ENCODE results near the gene CNOT10.

The CNOT10 gene

GRCh38 chr3:32684800-32685542 is at the start of gene CNOT10:
Gene CNOT10, plus strand, starts transcription at chr3:32685188. Its CDS starts 273 bp downstream, at chr3:32685461.
- Histone ChIP-seq H3K9me3 (ENCODE audit: control insufficient read depth, insufficient read depth, low read length) (no peaks in the 10 kb centered on the region), H4K20me1 (ENCODE audit: control insufficient read depth, insufficient read depth, low read depth, low read length) (peaks cover 12% of the 10 kb centered on the region; the same call in 1 of the 2 replicates), H3K79me2 (ENCODE audit: control insufficient read depth, low read length) (peaks cover 49% of the 10 kb centered on the region), H3K9me2 (replicated peaks; ENCODE audit: control insufficient read depth, low read length) (no peaks in the 10 kb centered on the region), H3K4me1 (ENCODE audit: control insufficient read depth, low read length) (peaks cover 26% of the 10 kb centered on the region), H3K27ac (ENCODE audit: low read depth, low read length) (peak within 1 kb of the TSS; percentile 61), H3K27me3 (ENCODE audit: control insufficient read depth, low read length) (no peaks in the 10 kb centered on the region), H3K36me3 (ENCODE audit: control insufficient read depth, low read length) (peaks cover 33% of the 10 kb centered on the region), H3K4me2 (ENCODE audit: low read length) (peak within 1 kb of the TSS; percentile 71), H3F3A (ENCODE audit: control insufficient read depth, insufficient read depth) (peaks cover 4% of the 10 kb centered on the region; the same call in 1 of the 2 replicates), H3K4me3 (ENCODE audit: low read length) (peak within 1 kb of the TSS; percentile 93)
- TF ChIP-seq EZH2phosphoT487 (IDR thresholded peaks at IDR 0.05; ENCODE audit: borderline replicate concordance, low read length), result no peak
- TF ChIP-seq, protein P1, sequence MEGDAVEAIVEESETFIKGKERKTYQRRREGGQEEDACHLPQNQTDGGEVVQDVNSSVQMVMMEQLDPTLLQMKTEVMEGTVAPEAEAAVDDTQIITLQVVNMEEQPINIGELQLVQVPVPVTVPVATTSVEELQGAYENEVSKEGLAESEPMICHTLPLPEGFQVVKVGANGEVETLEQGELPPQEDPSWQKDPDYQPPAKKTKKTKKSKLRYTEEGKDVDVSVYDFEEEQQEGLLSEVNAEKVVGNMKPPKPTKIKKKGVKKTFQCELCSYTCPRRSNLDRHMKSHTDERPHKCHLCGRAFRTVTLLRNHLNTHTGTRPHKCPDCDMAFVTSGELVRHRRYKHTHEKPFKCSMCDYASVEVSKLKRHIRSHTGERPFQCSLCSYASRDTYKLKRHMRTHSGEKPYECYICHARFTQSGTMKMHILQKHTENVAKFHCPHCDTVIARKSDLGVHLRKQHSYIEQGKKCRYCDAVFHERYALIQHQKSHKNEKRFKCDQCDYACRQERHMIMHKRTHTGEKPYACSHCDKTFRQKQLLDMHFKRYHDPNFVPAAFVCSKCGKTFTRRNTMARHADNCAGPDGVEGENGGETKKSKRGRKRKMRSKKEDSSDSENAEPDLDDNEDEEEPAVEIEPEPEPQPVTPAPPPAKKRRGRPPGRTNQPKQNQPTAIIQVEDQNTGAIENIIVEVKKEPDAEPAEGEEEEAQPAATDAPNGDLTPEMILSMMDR (IDR thresholded peaks at IDR 0.05; ENCODE audit: low read depth, low read length, poor library complexity, severe bottlenecking), result no peak

DNA sequence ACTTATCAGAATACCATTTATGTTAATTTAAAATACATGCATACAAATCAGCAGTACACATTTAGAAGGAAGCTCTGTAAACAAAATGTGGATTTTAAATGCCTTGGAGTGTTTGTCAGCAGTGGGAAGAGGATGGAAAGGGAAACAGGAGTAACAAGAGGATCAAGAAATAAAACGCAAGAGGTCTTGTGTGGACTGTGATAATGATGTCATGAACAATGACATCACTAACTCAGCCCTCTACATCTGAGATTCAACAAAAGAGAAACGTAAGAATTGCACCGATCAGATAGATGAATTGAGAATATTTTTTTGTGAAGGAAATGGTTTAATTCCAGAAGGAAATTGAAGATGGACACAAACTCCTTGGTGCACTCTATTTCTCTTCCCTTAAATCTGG is 44.0 kb upstream of the CNOT10 start:
- TF ChIP-seq, protein P1 (IDR thresholded peaks at IDR 0.05; ENCODE audit: low read depth, low read length, poor library complexity, severe bottlenecking), result no peak
- no peak for TF ChIP-seq EZH2phosphoT487 (IDR thresholded peaks at IDR 0.05; ENCODE audit: borderline replicate concordance, low read length)
- peaks cover 3% of the 10 kb centered on the region; the same call in 1 of the 2 replicates for H3K27me3 ChIP-seq (ENCODE audit: control insufficient read depth, low read length)

DNA sequence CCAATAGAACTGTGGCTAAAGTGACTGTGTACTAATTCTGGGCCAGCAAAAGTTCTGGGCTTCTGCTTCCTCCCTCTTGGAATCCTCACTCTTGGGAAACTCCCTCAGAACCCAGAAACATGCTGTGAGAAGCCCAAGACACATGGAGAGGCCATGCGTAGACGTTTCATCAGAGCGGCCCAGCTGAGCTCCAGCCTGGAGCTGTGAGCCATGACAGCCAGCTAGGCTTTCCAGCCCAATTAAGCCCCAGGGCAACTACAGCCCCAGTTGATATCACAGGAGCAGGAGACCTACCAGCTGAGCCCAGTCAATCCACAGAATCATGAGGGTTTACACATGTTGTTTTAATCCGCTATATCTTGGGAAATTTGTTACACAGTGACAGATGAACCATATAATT is 43.6 kb upstream of the CNOT10 start:
- H3K36me3 ChIP-seq (ENCODE audit: control insufficient read depth, low read length), result no peaks in the 10 kb centered on the region
- no peak overlapping the region for H3K27ac ChIP-seq (ENCODE audit: low read depth, low read length)
- no peaks in the 10 kb centered on the region for H4K20me1 ChIP-seq (ENCODE audit: control insufficient read depth, insufficient read depth, low read depth, low read length)
- TF ChIP-seq, protein P1 (IDR thresholded peaks at IDR 0.05; ENCODE audit: low read depth, low read length, poor library complexity, severe bottlenecking), result no peak
- no peak for TF ChIP-seq EZH2phosphoT487 (IDR thresholded peaks at IDR 0.05; ENCODE audit: borderline replicate concordance, low read length)
- H3K79me2 ChIP-seq (ENCODE audit: control insufficient read depth, low read length), result no peaks in the 10 kb centered on the region
- no peaks in the 10 kb centered on the region for H3K9me3 ChIP-seq (ENCODE audit: control insufficient read depth, insufficient read depth, low read length)
- no peaks in the 10 kb centered on the region for H3F3A ChIP-seq (ENCODE audit: control insufficient read depth, insufficient read depth)
- no peak overlapping the region for H3K4me3 ChIP-seq (ENCODE audit: low read length)
- H3K9me2 ChIP-seq (replicated peaks; ENCODE audit: control insufficient read depth, low read length), result no peaks in the 10 kb centered on the region
- H3K4me1 ChIP-seq (ENCODE audit: control insufficient read depth, low read length), result no peaks in the 10 kb centered on the region
- H3K4me2 ChIP-seq (ENCODE audit: low read length), result no peak overlapping the region
- H3K27me3 ChIP-seq (ENCODE audit: control insufficient read depth, low read length), result peaks cover 3% of the 10 kb centered on the region; the same call in 1 of the 2 replicates

More for the DNA sequence above, 44.0 kb upstream of the CNOT10 start:
- no peaks in the 10 kb centered on the region for H3F3A ChIP-seq (ENCODE audit: control insufficient read depth, insufficient read depth)
- no peaks in the 10 kb centered on the region for H3K79me2 ChIP-seq (ENCODE audit: control insufficient read depth, low read length)
- no peak overlapping the region for H3K27ac ChIP-seq (ENCODE audit: low read depth, low read length)
- H3K4me2 ChIP-seq (ENCODE audit: low read length), result no peak overlapping the region
- H4K20me1 ChIP-seq (ENCODE audit: control insufficient read depth, insufficient read depth, low read depth, low read length), result no peaks in the 10 kb centered on the region
- H3K9me3 ChIP-seq (ENCODE audit: control insufficient read depth, insufficient read depth, low read length), result no peaks in the 10 kb centered on the region
- H3K4me1 ChIP-seq (ENCODE audit: control insufficient read depth, low read length), result no peaks in the 10 kb centered on the region
- no peaks in the 10 kb centered on the region for H3K36me3 ChIP-seq (ENCODE audit: control insufficient read depth, low read length)
- H3K9me2 ChIP-seq (replicated peaks; ENCODE audit: control insufficient read depth, low read length), result no peaks in the 10 kb centered on the region
- no peak overlapping the region for H3K4me3 ChIP-seq (ENCODE audit: low read length)

Measured in DOHH2 (cell line).